CD4-positive, alpha-beta T cell treated with Interleukin-4 for 1 hour (primary cell): ENCODE measurements around the gene NLRC5.
A peak's percentile ranks its signal among the peaks of the same experiment; 100 is the strongest.
"Not testable (repeated sequence)": the region's sequence is repeated elsewhere in the genome, so short reads cannot be mapped to it uniquely, and the experiment has no call there.

Experiments
- DNase-seq, 2 donors: peaks; one replicate each; pipeline ENCODE4 v3.0.0-alpha.2; 2020 to 2022

NLRC5 gene

DNA sequence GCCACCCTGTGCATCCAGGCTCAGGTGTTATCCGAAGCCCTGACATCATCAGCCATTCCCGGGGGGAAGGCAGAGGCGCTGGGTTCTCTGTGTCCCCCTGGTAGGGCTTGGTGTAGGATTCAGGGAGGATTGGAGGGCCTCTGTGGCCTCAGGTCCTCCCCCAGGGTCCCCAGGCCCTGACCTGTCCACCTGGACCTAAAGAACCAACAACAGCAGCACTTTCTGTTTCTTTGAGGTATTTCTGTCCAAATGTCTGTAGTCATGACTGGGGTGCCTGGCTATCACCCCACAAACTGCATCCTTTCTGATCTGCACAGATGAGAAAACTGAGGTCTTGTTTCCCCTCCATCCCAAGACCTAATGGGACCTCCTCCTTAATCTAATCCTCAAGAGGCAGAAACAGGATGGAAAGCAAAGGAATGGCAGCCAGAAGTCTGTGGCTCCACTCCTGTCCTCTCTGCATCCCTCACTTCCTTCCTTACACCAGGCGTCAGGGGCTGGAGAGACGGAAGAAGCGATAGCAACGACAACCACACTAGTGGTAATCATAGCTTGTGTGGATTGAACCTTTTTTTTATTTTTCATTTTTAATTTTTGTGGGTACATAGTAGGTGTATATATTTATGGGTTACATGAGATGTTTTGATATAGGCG, 11.8 kb downstream of the NLRC5 start:
- DNase-seq: no peak

- no peak for DNase-seq
Observed at GRCh38 chr16:57003439-57004386, 14.4 kb downstream of the NLRC5 start.

DNA sequence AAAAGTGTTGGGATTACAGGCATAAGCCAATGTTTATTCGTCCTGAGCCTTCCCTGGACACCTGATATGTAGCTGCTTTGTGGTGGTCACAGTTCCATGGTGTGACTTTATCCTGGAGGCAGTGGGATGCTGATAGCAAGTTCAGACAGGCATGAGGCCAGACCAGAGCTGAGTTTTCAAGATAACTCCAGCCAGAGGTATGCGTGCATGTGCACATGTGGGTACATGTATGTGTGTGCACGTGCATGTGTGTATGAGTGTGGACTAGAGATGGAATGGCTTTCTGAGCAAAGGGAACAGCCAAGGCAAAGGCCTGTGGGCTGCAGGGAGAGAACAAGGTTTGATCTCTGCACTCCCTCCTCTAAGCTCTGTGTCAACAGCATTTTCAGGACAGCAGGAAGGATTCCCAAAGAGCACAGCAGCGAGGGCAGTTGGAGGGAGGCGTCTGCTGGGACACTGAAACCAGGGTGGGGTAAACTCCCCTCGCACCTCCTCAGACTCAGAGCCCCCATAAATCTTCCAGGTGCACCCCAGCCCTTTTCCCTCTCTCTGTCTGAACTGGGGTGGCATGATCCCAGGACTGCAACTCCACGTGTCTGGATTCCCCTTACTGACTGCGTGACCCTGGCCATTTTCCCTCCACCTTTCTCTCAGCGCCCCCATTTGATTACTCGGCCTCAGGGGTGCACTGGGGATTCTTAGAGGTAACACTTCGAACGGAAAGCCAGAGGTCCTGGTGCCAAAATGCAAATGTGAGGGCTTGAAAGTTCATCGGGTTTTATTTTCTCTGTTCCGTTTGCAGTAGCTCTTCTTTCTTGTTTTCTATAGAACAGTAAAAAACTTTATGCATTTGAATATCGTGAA, 15.3 kb downstream of the NLRC5 start:
- no peak for DNase-seq

- not testable (repeated sequence) for DNase-seq
Observed at GRCh38 chr16:57005597-57005996, 16.2 kb downstream of the NLRC5 start.

DNA sequence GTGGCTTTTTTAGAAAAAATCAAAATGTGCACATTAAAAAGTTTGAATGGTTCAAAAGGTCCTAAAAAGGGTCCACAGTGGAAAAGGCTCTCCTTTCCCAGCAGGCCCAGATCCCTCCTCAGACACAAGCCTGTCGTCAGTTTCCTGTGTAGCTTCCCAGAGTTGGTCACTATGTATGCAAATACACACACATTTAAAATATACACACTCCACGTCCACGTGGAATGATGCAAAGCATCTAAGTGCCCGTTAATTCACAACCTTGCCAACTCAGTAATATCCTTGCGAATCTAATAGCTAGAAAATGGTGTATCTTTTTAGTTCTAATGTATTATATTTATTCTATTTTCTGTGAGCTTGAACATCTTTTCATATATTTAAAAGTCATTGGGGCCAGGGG, 17.7 kb downstream of the NLRC5 start:
- no peak for DNase-seq

GRCh38 chr16:57007530-57007929, 18.2 kb downstream of the NLRC5 start:
- no peak for DNase-seq

DNA sequence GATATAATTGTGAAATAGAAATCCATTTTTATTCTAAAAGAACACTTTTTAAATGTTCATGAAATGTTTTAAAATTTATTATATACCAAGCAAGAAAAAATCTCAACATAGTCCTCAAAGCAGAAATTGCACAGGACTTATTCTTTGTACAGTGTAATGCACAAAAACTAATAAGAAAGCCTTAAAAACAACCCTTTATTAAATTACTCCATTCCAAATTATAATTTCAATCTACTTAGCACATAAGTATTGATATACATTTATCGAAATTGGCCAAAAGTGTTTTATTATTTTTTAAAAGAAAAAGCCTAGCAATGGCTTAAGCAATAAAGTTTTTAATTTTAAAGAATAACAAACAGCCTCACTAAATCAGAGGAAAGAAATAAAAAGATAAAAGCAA, 19.1 kb downstream of the NLRC5 start:
- no peak for DNase-seq

- DNase-seq: no peak
Observed at GRCh38 chr16:57009643-57010170, 20.4 kb downstream of the NLRC5 start.

DNA sequence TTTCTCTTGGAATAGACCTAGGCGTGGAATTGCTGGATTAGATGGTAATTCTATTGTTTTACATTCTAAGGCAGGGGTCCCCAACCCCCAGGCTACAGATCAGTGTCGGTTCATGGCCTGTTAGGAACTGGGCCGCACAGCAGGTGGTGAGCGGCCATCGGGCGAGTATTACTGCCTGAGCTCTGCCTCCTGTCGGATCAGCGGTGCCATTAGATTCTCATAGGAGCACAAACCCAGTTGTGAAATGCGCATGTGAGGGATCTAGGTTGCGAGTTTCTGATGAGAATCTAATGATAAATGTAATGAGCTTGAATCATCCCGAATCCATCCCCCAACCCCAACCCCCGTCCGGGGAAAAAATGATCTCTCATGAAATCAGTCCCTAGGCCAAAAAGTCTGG, 23.0 kb downstream of the NLRC5 start:
- DNase-seq: no peak

DNA sequence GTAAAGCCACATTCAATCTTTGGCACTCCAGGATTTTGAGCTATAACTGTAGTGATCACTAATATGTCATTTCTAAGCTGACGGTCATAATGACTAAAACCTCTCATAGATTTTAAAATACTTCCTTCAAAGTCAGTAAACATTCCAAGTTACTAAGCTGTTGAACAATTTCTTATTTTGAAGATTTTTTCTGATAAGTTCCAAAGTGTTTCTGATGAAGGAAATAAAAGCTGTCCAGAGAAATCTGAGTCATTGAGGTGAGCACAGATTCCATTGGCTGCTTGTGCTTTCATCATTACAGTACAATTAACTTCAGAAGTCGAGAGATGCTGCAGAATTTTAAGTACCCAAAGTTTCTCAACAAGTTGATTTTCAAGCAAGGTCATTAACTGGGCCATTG, 23.9 kb downstream of the NLRC5 start:
- no peak for DNase-seq

DNA sequence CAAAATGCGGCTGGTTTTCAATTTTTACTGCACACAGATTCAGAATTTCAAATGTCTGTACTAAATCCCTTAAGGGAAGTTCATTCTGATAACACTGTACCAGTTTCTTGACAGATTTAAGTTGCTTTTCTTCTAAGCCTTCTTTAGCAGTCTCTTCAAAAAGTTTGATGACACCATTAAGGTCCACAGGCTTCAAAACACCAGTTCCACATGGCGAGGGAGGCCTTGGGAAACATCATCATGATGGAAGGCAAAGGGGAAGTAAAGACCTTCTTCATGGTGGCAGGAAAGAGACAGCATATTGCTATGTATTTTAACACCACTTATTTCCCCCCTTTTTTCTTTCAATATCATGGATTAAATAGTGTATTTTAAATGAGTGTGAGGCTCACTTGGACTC, 24.5 kb downstream of the NLRC5 start:
- no peak for DNase-seq

GRCh38 chr16:57016301-57016700, 26.9 kb downstream of the NLRC5 start:
- DNase-seq: no peak

DNA sequence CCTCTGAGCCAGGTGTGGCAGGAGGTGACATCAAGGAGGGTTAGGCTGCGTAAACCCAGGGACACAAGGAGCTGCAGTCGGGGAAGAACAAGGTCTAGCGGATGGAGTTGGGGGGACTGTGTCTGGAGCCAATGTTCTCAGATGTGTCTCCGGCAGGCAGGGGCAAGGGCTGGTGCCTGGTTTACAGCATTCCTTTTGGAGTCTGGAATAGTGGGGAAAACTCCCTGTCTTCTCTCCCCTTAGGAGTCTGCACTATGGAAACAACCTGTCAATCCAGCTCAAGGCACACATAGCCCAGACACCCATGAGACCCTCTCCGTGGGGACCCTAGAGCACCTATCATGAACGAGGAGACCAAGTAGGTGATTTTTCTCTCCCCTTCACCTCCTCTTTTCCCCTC, 27.5 kb downstream of the NLRC5 start:
- no peak for DNase-seq

DNA sequence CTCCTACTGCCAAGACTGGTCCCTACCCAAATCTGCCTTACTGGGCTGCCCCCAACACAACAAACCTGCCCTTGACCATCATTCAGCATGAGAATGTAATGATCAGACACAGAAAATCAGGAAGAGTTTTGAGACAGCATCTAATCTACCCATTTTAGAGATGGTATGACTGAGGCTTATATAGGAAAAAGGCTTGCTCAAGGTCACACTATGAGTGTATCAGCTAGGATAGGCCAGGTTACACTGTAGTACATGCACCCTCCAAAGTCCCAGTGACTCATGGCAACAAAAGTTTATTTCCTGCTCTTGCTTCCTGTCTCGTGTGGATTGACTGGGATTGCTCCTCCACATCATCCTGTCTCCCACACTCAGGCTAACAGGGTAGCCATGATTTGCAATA, 27.9 kb downstream of the NLRC5 start:
- DNase-seq: no peak

GRCh38 chr16:57019746-57020145, 30.4 kb downstream of the NLRC5 start:
- no peak for DNase-seq

GRCh38 chr16:57020651-57021050, 31.3 kb downstream of the NLRC5 start:
- DNase-seq: no peak

DNA sequence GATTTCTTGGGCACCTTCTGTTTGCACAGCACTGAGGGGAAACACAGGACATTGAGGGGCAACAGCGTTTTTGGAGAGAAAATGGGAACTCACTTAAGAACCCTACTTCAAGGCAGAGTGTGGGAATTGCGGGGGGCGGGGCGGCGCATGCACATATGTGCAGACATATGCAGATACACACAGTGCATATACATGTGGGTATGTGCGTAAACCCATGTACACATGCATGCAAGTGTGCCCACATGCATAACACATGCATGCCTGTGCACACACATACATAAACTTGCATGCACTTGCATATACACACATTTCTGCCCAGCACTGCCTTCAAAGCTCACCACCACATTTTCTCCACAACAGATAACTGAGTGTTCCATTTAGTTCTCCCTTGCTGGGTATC, 32.4 kb downstream of the NLRC5 start:
- DNase-seq: no peak

DNA sequence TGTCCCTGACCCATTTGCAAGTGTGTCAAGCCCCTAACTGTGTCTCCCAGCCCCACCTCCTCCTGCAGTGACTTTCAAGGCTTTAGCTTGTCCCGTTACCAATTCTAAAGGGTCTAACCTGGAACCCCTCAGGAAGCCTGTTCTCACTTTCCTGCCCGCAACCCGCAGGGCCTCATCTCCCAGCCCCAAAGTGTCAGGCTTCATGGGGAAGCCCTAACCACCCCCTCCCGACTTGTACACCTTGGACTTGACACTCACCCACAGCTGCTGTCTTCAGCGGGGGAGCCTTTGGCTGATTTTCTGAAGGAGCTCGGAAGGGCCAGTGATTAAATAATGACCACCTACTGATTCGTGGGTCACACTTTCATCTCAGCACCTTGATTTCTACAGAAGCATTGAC, 33.1 kb downstream of the NLRC5 start:
- no peak for DNase-seq

DNA sequence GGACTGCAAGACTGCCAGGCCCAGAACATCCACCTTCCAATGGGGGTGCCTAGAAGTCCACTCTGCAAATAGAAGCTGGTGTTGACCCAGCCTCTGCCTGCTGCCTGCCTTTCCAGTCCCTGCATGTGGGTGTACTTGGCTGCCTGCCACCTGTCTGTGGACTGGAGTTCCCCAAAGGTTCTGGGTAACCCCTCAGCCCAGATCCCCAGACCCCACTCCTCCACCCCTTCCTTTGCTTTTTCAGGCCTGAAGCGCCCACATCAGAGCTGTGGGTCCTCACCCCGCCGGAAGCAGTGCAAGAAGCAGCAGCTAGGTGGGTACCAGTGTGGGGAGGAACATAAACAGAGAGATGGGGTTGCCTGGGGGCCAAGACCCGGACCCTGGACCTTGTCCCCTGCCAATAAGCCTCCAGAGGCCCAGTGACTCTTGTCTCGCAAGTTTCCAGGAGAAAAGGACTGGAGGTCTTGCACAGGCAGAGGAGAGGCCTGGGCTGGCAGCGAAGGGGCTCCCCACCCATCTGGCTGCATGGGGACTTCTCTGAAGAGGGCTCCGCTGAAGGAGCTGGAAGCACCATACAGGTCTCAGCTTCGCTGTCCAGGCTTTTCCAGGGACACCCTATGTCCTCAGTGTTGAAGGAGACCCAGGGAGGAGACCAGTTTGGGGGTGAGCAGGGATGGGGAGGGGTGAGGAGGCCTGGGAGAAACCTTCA, 34.3 kb downstream of the NLRC5 start:
- peak; percentile 83 to 87 for DNase-seq

GRCh38 chr16:57024894-57025680, 35.7 kb downstream of the NLRC5 start:
- DNase-seq: no peak

DNA sequence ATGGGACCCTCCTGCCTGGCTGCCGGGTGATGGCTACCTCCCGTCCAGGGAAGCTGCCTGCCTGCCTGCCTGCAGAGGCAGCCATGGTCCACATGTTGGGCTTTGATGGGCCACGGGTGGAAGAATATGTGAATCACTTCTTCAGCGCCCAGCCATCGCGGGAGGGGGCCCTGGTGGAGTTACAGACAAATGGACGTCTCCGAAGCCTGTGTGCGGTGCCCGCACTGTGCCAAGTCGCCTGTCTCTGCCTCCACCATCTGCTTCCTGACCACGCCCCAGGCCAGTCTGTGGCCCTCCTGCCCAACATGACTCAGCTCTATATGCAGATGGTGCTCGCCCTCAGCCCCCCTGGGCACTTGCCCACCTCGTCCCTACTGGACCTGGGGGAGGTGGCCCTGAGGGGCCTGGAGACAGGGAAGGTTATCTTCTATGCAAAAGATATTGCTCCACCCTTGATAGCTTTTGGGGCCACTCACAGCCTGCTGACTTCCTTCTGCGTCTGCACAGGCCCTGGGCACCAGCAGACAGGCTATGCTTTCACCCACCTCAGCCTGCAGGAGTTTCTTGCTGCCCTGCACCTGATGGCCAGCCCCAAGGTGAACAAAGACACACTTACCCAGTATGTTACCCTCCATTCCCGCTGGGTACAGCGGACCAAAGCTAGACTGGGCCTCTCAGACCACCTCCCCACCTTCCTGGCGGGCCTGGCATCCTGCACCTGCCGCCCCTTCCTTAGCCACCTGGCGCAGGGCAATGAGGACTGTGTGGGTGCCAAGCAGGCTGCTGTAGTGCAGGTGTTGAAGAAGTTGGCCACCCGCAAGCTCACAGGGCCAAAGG, 36.8 kb downstream of the NLRC5 start:
- no peak for DNase-seq
